GM12878 (cell line): Measurements from ENCODE around the gene PTBP3. TPM values are rescaled to one million over a fixed set of nuclear protein-coding genes. Genes with fewer than 3 reads are reported as not detected.

ENCODE experiments used
- ATAC-seq: fragments of 200-7000 bp; cut with Tn5 transposase; 3 replicates; pipeline ENCODE4 v1.9.1; 2020; ENCODE audit warnings: mild to moderate bottlenecking, moderate library complexity
- BruUV-seq: library from RNA; stranded (reverse); fragments of 400-500 nt; replicated peaks from 2 replicates; lab custom pipeline; 2021; lab: Mats Ljungman, UMichigan
- CTCF ChIA-PET: fragments of 300-600 bp; sonication (Branson Sonifier 250); formaldehyde crosslinking; extraction: SDS; loops from one replicate; lab custom pipeline; 2021; ENCODE audit warnings: inconsistent platforms; lab: Yijun Ruan, JAX
- POLR2A ChIA-PET: fragments of 350-600 bp; formaldehyde crosslinking; extraction: SDS; loops from one replicate; lab custom pipeline; 2021; ENCODE audit warnings: inconsistent platforms; lab: Charles Lee
- RAD21 ChIA-PET: fragments of 300-600 bp; sonication (Branson Sonifier 250); formaldehyde crosslinking; loops from one replicate; lab custom pipeline; 2023; ENCODE audit warnings: antibody characterized with exemption; ENCODE audit not compliant: unreplicated experiment; lab: Charles Lee
- SMC1A ChIA-PET: fragments of 300-600 bp; sonication (Branson Sonifier 250); formaldehyde crosslinking; loops from one replicate; lab custom pipeline; 2023; ENCODE audit not compliant: unreplicated experiment, uncharacterized antibody; lab: Charles Lee
- DNase-seq: peaks from one replicate; pipeline ENCODE4 v3.0.0-alpha.2; 2011; ENCODE audit warnings: low read depth, low spot score
- FAIRE-seq: peaks from 3 replicates; lab custom pipeline; 2011; peaks lifted over from hg19 to GRCh38; lab: Jason Lieb, UNC
- H2AFZ ChIP-seq: 2 replicates; pipeline ENCODE4 v1.6.0; 2011; ENCODE audit warnings: low read depth, low read length, control low read depth; ENCODE audit not compliant: control insufficient read depth
- H3K27ac ChIP-seq: 2 replicates; pipeline ENCODE4 v1.5.1; 2011; ENCODE audit warnings: control low read depth; ENCODE audit not compliant: control insufficient read depth, insufficient read depth
- H3K27me3 ChIP-seq, 2 experiments: replicated peaks in 1 of 2; 2 replicates each; pipeline versions ENCODE4 v1.6.0 to v1.6.1; 2011; ENCODE audit warnings: low read length in 1 of 2; ENCODE audit not compliant: control insufficient read depth in 2 of 2, insufficient read depth in 2 of 2
- H3K36me3 ChIP-seq, 2 experiments: 2 replicates each; pipeline ENCODE4 v1.5.1; 2011; ENCODE audit warnings: low read length in 1 of 2; ENCODE audit not compliant: control insufficient read depth in 2 of 2, insufficient read depth in 2 of 2
- H3K4me1 ChIP-seq: 2 replicates; pipeline ENCODE4 v1.6.1; 2011; ENCODE audit warnings: mild to moderate bottlenecking, low read length, moderate library complexity, mixed read lengths; ENCODE audit not compliant: control insufficient read depth, insufficient read depth
- H3K4me2 ChIP-seq: 2 replicates; pipeline ENCODE4 v1.6.0; 2011; ENCODE audit warnings: control low read depth; ENCODE audit not compliant: control insufficient read depth, insufficient read depth
- H3K4me3 ChIP-seq: fragments of 200-600 bp; sonication (generic); 2 replicates; pipeline ENCODE4 v1.5.1; 2016
- H3K79me2 ChIP-seq: 2 replicates; pipeline ENCODE4 v1.6.0; 2011; ENCODE audit warnings: low read length; ENCODE audit not compliant: control insufficient read depth, insufficient read depth
- H3K9ac ChIP-seq: 2 replicates; pipeline ENCODE4 v1.8.0; 2011; ENCODE audit warnings: low read length, control low read depth, mixed read lengths; ENCODE audit not compliant: control insufficient read depth, insufficient read depth
- H3K9me3 ChIP-seq: replicated peaks from 3 replicates; pipeline ENCODE4 v1.5.1; 2011; ENCODE audit warnings: mild to moderate bottlenecking, low read length; ENCODE audit not compliant: control insufficient read depth, insufficient read depth
- H4K20me1 ChIP-seq: 2 replicates; pipeline ENCODE4 v1.6.0; 2011; ENCODE audit not compliant: control insufficient read depth, insufficient read depth
- BMI1 ChIP-seq: fragments of 450-650 bp; IDR thresholded peaks from 2 replicates; pipeline ENCODE4 v1.6.1; 2016; ENCODE audit warnings: mild to moderate bottlenecking, moderate library complexity, borderline replicate concordance
- BRCA1 ChIP-seq: IDR thresholded peaks from 2 replicates; pipeline ENCODE4 v1.6.1; 2011; ENCODE audit warnings: low read depth, low read length, improper control_type of control experiment
- E4F1 ChIP-seq: fragments of 450-650 bp; IDR thresholded peaks from 2 replicates; pipeline ENCODE4 v1.6.1; 2018; ENCODE audit warnings: borderline replicate concordance, mild to moderate bottlenecking; ENCODE audit not compliant: partially characterized antibody
- FOXM1 ChIP-seq: IDR thresholded peaks from 2 replicates; pipeline ENCODE4 v1.6.1; 2012; ENCODE audit warnings: low read depth, mild to moderate bottlenecking, inconsistent platforms, low read length, moderate library complexity
- HDGF ChIP-seq: fragments of 450-650 bp; IDR thresholded peaks from 2 replicates; pipeline ENCODE4 v1.6.1; 2016; ENCODE audit warnings: antibody characterized with exemption
- KLF5 ChIP-seq: fragments of 450-650 bp; IDR thresholded peaks from 2 replicates; pipeline ENCODE4 v1.6.1; 2014; ENCODE audit warnings: mild to moderate bottlenecking; ENCODE audit not compliant: partially characterized antibody
- MYB ChIP-seq: fragments of 150-350 bp; IDR thresholded peaks from 2 replicates; pipeline ENCODE4 v1.6.1; 2014; ENCODE audit warnings: mild to moderate bottlenecking, low read depth, low read length, borderline replicate concordance
- NR2F1 ChIP-seq: fragments of 450-650 bp; conservative IDR thresholded peaks from 2 replicates; pipeline ENCODE4 v1.6.1; 2017; ENCODE audit warnings: mild to moderate bottlenecking
- POLR2AphosphoS2 ChIP-seq: IDR thresholded peaks from 2 replicates; pipeline ENCODE4 v1.6.1; 2011; ENCODE audit warnings: low read depth, mild to moderate bottlenecking, low read length, improper control_type of control experiment, moderate library complexity
- RAD21 ChIP-seq: IDR thresholded peaks from 2 replicates; pipeline ENCODE4 v1.6.1; 2011; ENCODE audit warnings: mild to moderate bottlenecking, low read depth, low read length, moderate library complexity; ENCODE audit not compliant: insufficient read depth
- RCOR1 ChIP-seq: conservative IDR thresholded peaks from 2 replicates; pipeline ENCODE4 v1.6.1; 2012; ENCODE audit warnings: low read depth, low read length, improper control_type of control experiment
- RELB ChIP-seq: fragments of 450-650 bp; IDR thresholded peaks from 2 replicates; pipeline ENCODE4 v1.6.1; 2017; ENCODE audit warnings: low read depth, mild to moderate bottlenecking, moderate library complexity
- SUPT20H ChIP-seq: IDR thresholded peaks from 2 replicates; pipeline ENCODE4 v1.6.1; 2011; ENCODE audit warnings: low read depth, mild to moderate bottlenecking, low read length, moderate library complexity, borderline replicate concordance; ENCODE audit not compliant: control insufficient read depth
- SUZ12 ChIP-seq: fragments of 200-600 bp; sonication (generic); IDR thresholded peaks from one replicate; pipeline ENCODE4 v1.6.1; 2018; ENCODE audit warnings: antibody characterized with exemption, mild to moderate bottlenecking; ENCODE audit not compliant: unreplicated experiment
- USF1 ChIP-seq: IDR thresholded peaks from 2 replicates; pipeline ENCODE4 v1.6.1; 2011; ENCODE audit warnings: borderline replicate concordance, low read depth, mild to moderate bottlenecking, moderate library complexity, mixed read lengths, low read length; ENCODE audit not compliant: insufficient read depth; ENCODE audit errors: extremely low read length
- WGBS: methylation state at CpG from one replicate; pipeline ENCODE4 v1.1.6; 2016; ENCODE audit warnings: low lambda C conversion rate; ENCODE audit not compliant: insufficient replicate concordance, insufficient coverage; ENCODE audit errors: missing lambda C conversion rate; 5-methylcytosine and 5-hydroxymethylcytosine counted together
- in situ Hi-C: fragments of 300-500 bp; cut with MboI; formaldehyde crosslinking; loops from 9 replicates; pipeline ENCODE4 v1.14.3; 2018; ENCODE audit warnings: mixed read lengths
- intact Hi-C: fragments of 100-400 bp; cut with micrococcal nuclease; formaldehyde crosslinking; loops from one replicate; pipeline ENCODE4 v1.14.2; 2022; ENCODE audit not compliant: unreplicated experiment
- polyA plus RNA-seq, 11 experiments: library from polyadenylated mRNA; depleted of rRNA in 4 of 11; unstranded in 6 of 11; stranded (reverse) in 5 of 11; fragments of >200 nt; fragmentation: Nextera tagmentation in 4 of 11; fragmentation: Illumina TruSeq in 1 of 11; extraction: Ambion mirVana in 4 of 11; extraction: Trizol in 1 of 11; gene quantifications; 1 replicate in 1 of 11; 2 replicates in 10 of 11; pipeline versions ENCODE4 v1.2.1 to v1.2.3, GENCODE V29; 2011 to 2016; ENCODE audit warnings: inconsistent platforms in 2 of 11, missing spikeins in 2 of 11, low read depth in 1 of 11
- total RNA-seq, 4 experiments: library from RNA; depleted of rRNA in 3 of 4; stranded (reverse); fragments of >200 nt in 3 of 4; fragmentation: Illumina TruSeq in 1 of 4; extraction: Trizol in 1 of 4; gene quantifications; 2 replicates each; pipeline versions ENCODE4 v1.2.1 to v1.2.3, GENCODE V29; 2013 to 2021

Gene PTBP3
- total and polyA plus RNA-seq, 10 of the 15 experiments (the other 5 are each of a cell fraction or from before 2014, with no cell fraction given), result 12.5 to 104 (median 52.7) TPM

GRCh38 chr9:112369817-112370216 is 36.4 kb upstream of the PTBP3 start:
- DNase-seq (no peak), FAIRE-seq (no peak), ATAC-seq (no peak)
- SMC1A ChIA-PET, result interaction anchor here (0.8 to 1.7 kb wide), 2 partner anchors 8 to 9 kb away, joined by 3 to 4 read pairs; no protein-coding TSS in a partner anchor
- CTCF ChIA-PET, result interaction anchor here (1.3 to 2.7 kb wide), 2 partner anchors 9 to 257 kb away, joined by 6 to 7 read pairs; partner anchors contain the start of gene HSDL2
- POLR2A ChIA-PET, result interaction anchor here (0.6 kb wide), 1 partner anchor 44 kb away, joined by 5 read pairs; no protein-coding TSS in a partner anchor
- Histone ChIP-seq H2AFZ (no peak overlapping the region), H3K27ac (no peak overlapping the region), H3K4me1 (no peaks in the 10 kb centered on the region), H3K9me3 (peaks cover 5% of the 10 kb centered on the region; the same call in 2 of the 3 replicates), H4K20me1 (no peaks in the 10 kb centered on the region), H3K79me2 (no peaks in the 10 kb centered on the region), H3K9ac (no peak overlapping the region), H3K4me2 (no peak overlapping the region), H3K36me3 (no peaks in the 10 kb centered on the region), H3K4me3 (no peak overlapping the region), H3K27me3 (no peaks in the 10 kb centered on the region)
- RAD21 ChIA-PET, result no interaction called here
- WGBS, result 95% methylated on average over 1 of the region's 1 CpG
- TF ChIP-seq USF1, result no peak
- TF ChIP-seq RCOR1, result no peak
- TF ChIP-seq BRCA1, result no peak
- no peak for TF ChIP-seq E4F1
- TF ChIP-seq MYB, result no peak
- TF ChIP-seq SUZ12, result no peak
- no peak for TF ChIP-seq KLF5
- TF ChIP-seq FOXM1, result no peak
- TF ChIP-seq RELB, result no peak
- TF ChIP-seq HDGF, result no peak
- TF ChIP-seq SUPT20H, result no peak
- no peak for TF ChIP-seq BMI1
- TF ChIP-seq RAD21, result no peak
- TF ChIP-seq NR2F1, result no peak
- no peak for TF ChIP-seq POLR2AphosphoS2
- no TSS peak for BruUV-seq
- intact Hi-C loops (loop anchor here (10.0 kb wide), 1 partner anchor 65 kb away; no protein-coding TSS in a partner anchor), in situ Hi-C loops (no loop called here)
